T-helper 1 cell treated with Interleukin-12 subunit alpha and Interleukin-12 subunit beta and Interleukin-4 antibody, amounts not matched to agents 30 ng/mL and 1 ng/mL, for 36 hours (primary cell): ENCODE measurements around the gene ACKR3. TPM values are rescaled to one million over a fixed set of nuclear protein-coding genes. Genes with fewer than 3 reads are reported as not detected.

Source experiments
- intact Hi-C: fragments of 100-400 bp; cut with micrococcal nuclease; formaldehyde crosslinking; loops from one replicate; pipeline ENCODE4 v1.15.1; 2024
- total RNA-seq: library from RNA; stranded (reverse); gene quantifications from 2 replicates; pipeline ENCODE4 v1.2.3, GENCODE V29; 2022

The ACKR3 gene
- total RNA-seq, 1 donor from 2014 or later, result 3.0 TPM

- intact Hi-C loops, result loop anchor here (5.0 kb wide), 1 partner anchor 521 kb away; the partner anchor contains the start of gene COPS8
Observed at GRCh38 chr2:236566596-236566995, 3.0 kb upstream of the ACKR3 start.

GRCh38 chr2:236568068-236568921 lies 1.3 kb upstream of the ACKR3 start:
- intact Hi-C loops, result loop anchor here (1.0 to 5.0 kb wide), 2 partner anchors 9 to 519 kb away; partner anchors contain the start of gene COPS8

GRCh38 chr2:236568922-236569572 lies 578 bp upstream of the ACKR3 start:
- intact Hi-C loops, result loop anchor here (1.0 to 5.0 kb wide), 9 partner anchors 10 to 518 kb away; partner anchors contain the start of gene COPS8

- intact Hi-C loops, result no loop called here
Observed at GRCh38 chr2:236570081-236570868, 650 bp downstream of the ACKR3 start.

GRCh38 chr2:236571145-236571544 lies 1.5 kb downstream of the ACKR3 start:
- intact Hi-C loops, result no loop called here

GRCh38 chr2:236572482-236572881 lies 2.9 kb downstream of the ACKR3 start:
- intact Hi-C loops, result no loop called here

- intact Hi-C loops, result no loop called here
Observed at GRCh38 chr2:236573066-236573929, 3.7 kb downstream of the ACKR3 start.

- intact Hi-C loops, result no loop called here
Observed at GRCh38 chr2:236574000-236574399, 4.4 kb downstream of the ACKR3 start.

GRCh38 chr2:236574424-236575145 lies 5.0 kb downstream of the ACKR3 start:
- intact Hi-C loops, result no loop called here

- intact Hi-C loops, result no loop called here
Observed at GRCh38 chr2:236575510-236575909, 5.9 kb downstream of the ACKR3 start.

- intact Hi-C loops, result no loop called here
Observed at GRCh38 chr2:236576087-236576486, 6.5 kb downstream of the ACKR3 start.

- intact Hi-C loops, result no loop called here
Observed at GRCh38 chr2:236576953-236577352, 7.3 kb downstream of the ACKR3 start.

GRCh38 chr2:236577481-236578410 lies 8.1 kb downstream of the ACKR3 start:
- intact Hi-C loops, result no loop called here

- intact Hi-C loops, result no loop called here
Observed at GRCh38 chr2:236578411-236578846, 8.8 kb downstream of the ACKR3 start.

- intact Hi-C loops, result no loop called here
Observed at GRCh38 chr2:236579048-236579745, 9.6 kb downstream of the ACKR3 start.

- intact Hi-C loops, result no loop called here
Observed at GRCh38 chr2:236579746-236580315, 10.2 kb downstream of the ACKR3 start.

GRCh38 chr2:236580746-236581355 lies 11.2 kb downstream of the ACKR3 start:
- intact Hi-C loops, result no loop called here
